ENCODE results near the gene ADA. TPM values are rescaled to one million over a fixed set of nuclear protein-coding genes. Genes with fewer than 3 reads are reported as not detected.

Gene ADA
- total and polyA plus RNA-seq, 2 of the 13 experiments (the other 11 are each of a cell fraction or from before 2014, with no cell fraction given): 2.5 to 11.3 TPM

DNA sequence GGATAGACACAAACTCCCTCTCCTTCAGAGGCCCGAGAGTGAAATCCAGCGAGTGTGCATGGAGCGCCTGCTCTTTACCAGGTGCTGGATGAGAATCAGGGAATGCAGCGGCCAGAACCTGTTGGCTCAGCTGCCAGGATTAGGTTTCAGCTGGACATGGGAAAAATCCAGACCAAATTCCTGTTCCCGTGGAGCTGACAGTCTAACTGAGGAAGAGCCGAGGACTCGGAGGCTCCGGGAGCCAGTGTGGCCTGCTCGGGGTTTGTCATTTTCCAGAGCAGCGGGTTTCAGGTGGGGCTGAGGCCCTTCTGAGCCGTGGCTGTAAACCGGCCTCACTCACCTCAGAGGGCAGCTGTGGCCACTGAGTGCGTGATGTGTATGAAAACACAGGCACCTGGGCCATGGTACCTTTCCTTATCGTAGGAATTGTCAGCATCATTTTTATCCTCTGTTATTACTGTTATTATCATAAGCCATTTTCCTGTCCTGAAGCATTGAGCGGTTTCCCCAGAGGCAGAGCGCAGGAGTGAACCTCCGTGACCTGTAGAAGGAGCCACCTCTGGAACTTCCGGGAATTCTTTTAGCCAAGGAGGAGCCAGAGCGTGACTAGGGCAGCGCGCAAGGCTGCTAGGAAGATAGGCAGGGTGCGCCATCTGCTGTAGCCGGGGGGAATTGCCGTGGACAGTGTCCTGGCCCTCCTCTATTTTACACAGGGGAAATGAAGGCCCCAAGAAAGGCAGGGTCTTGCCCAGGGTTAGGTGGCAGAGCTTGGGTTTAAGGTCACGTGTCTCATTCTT, 41.8 kb downstream of the ADA start (continued):
- peak; percentile 85 for TF ChIP-seq CREBL2 (CRISPR knock-in tag; IDR thresholded peaks at IDR 0.05; ENCODE audit: borderline replicate concordance)
- TF ChIP-seq KDM5B (CRISPR knock-in tag; IDR thresholded peaks at IDR 0.05; ENCODE audit: borderline replicate concordance): peak; percentile 82; the same call in 1 of the 2 replicates
- TF ChIP-seq ZNF256 (CRISPR knock-in tag; conservative IDR thresholded peaks at IDR 0.05): no peak
- TF ChIP-seq KDM5A (IDR thresholded peaks at IDR 0.05; ENCODE audit: borderline replicate concordance, low read length): peak; percentile 49; the same call in 1 of the 2 replicates
- TF ChIP-seq ZNF7 (CRISPR knock-in tag; IDR thresholded peaks at IDR 0.05): peak; percentile 4; the same call in 1 of the 2 replicates
- TF ChIP-seq, protein P1, sequence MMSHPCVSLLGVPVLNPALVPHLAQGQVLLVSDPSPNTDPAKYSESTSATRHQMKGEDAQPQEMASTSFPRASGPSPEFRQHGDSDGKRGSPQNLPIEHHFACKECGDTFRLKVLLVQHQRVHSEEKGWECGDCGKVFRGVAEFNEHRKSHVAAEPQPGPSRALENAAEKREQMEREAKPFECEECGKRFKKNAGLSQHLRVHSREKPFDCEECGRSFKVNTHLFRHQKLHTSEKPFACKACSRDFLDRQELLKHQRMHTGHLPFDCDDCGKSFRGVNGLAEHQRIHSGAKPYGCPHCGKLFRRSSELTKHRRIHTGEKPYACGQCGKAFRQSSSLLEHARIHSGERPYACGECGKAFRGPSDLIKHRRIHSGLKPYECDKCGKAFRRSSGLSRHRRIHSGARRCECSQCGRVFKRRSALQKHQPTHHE (CRISPR knock-in tag; IDR thresholded peaks at IDR 0.05; ENCODE audit: borderline replicate concordance): no peak
- TF ChIP-seq ZNF460 (CRISPR knock-in tag; IDR thresholded peaks at IDR 0.05; ENCODE audit: borderline replicate concordance): no peak; the same call in 1 of the 2 replicates
- TF ChIP-seq, protein P2, sequence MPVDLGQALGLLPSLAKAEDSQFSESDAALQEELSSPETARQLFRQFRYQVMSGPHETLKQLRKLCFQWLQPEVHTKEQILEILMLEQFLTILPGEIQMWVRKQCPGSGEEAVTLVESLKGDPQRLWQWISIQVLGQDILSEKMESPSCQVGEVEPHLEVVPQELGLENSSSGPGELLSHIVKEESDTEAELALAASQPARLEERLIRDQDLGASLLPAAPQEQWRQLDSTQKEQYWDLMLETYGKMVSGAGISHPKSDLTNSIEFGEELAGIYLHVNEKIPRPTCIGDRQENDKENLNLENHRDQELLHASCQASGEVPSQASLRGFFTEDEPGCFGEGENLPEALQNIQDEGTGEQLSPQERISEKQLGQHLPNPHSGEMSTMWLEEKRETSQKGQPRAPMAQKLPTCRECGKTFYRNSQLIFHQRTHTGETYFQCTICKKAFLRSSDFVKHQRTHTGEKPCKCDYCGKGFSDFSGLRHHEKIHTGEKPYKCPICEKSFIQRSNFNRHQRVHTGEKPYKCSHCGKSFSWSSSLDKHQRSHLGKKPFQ (CRISPR knock-in tag; IDR thresholded peaks at IDR 0.05; ENCODE audit: insufficient replicate concordance): peak; percentile 70
- TF ChIP-seq ZNF577 (CRISPR knock-in tag; IDR thresholded peaks at IDR 0.05; ENCODE audit: borderline replicate concordance, low read depth): no peak
- peak; percentile 92; the same call in 1 of the 2 replicates for TF ChIP-seq RARG (CRISPR knock-in tag; IDR thresholded peaks at IDR 0.05; ENCODE audit: low read depth)
- TF ChIP-seq PPARG (CRISPR knock-in tag; conservative IDR thresholded peaks at IDR 0.05): no peak; the same call in none of the 2 replicates
- TF ChIP-seq FOXP1 (IDR thresholded peaks at IDR 0.05): no peak
- peak; percentile 40; the same call in 1 of the 2 replicates for TF ChIP-seq FOXP1 (CRISPR knock-in tag; IDR thresholded peaks at IDR 0.05)
- peak; percentile 65; the same call in 1 of the 2 replicates for TF ChIP-seq BRD4 (CRISPR knock-in tag; IDR thresholded peaks at IDR 0.05)
- 0 out of 2 replicates have a peak, but pooled peaks have one; percentile 63 for TF ChIP-seq ZNF251 (CRISPR knock-in tag; IDR thresholded peaks at IDR 0.05)
- no peak for TF ChIP-seq TMF1 (CRISPR knock-in tag; IDR thresholded peaks at IDR 0.05; ENCODE audit: low read depth)
- TF ChIP-seq FOXM1 (CRISPR knock-in tag; IDR thresholded peaks at IDR 0.05): no peak
- no peak for TF ChIP-seq HNF1A (IDR thresholded peaks at IDR 0.05; ENCODE audit: low read depth)
- TF ChIP-seq HNF1A (CRISPR knock-in tag; IDR thresholded peaks at IDR 0.05; ENCODE audit: borderline replicate concordance): no peak; the same call in 1 of the 2 replicates
- TF ChIP-seq, protein P3, sequence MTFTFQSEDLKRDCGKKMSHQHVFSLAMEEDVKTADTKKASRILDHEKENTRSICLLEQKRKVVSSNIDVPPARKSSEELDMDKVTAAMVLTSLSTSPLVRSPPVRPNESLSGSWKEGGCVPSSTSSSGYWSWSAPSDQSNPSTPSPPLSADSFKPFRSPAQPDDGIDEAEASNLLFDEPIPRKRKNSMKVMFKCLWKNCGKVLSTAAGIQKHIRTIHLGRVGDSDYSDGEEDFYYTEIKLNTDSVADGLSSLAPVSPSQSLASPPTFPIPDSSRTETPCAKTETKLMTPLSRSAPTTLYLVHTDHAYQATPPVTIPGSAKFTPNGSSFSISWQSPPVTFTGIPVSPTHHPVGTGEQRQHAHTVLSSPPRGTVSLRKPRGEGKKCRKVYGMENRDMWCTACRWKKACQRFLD (CRISPR knock-in tag; IDR thresholded peaks at IDR 0.05; ENCODE audit: borderline replicate concordance): 0 out of 2 replicates have a peak, but pooled peaks have one; percentile 27

Data from HepG2 (cell line).